Liver (tissue), 9 donors: ENCODE measurements around the gene CLEC20A. TPM values are rescaled to one million over a fixed set of nuclear protein-coding genes. Genes with fewer than 3 reads are reported as not detected.

ENCODE experiments used
- DNase-seq: peaks from one replicate; pipeline ENCODE4 v3.0.0-alpha.2; 2017; ENCODE audit warnings: low spot score
- H3K27ac ChIP-seq, 2 donors: one replicate each; pipeline ENCODE4 v1.7.0; 2013; ENCODE audit warnings: inconsistent platforms in 2 of 2, low read length in 2 of 2, control low read depth in 1 of 2, low read depth in 1 of 2, mild to moderate bottlenecking in 1 of 2
- H3K27me3 ChIP-seq, 4 donors: one replicate each; pipeline versions ENCODE4 v1.6.1 to v1.7.0; 2013; ENCODE audit warnings: low read length in 3 of 4, inconsistent platforms in 1 of 4, mild to moderate bottlenecking in 1 of 4, moderate library complexity in 1 of 4; ENCODE audit not compliant: control insufficient read depth in 4 of 4, insufficient read depth in 4 of 4
- H3K36me3 ChIP-seq, 4 donors: one replicate each; pipeline versions ENCODE4 v1.6.1 to v1.7.0; 2013; ENCODE audit warnings: low read length in 3 of 4, mild to moderate bottlenecking in 3 of 4, low read depth in 1 of 4, moderate library complexity in 1 of 4; ENCODE audit not compliant: control insufficient read depth in 4 of 4, insufficient read depth in 3 of 4
- H3K4me1 ChIP-seq, 4 donors: one replicate each; pipeline versions ENCODE4 v1.6.1 to v1.7.0; 2013; ENCODE audit warnings: low read length in 3 of 4, mild to moderate bottlenecking in 3 of 4, moderate library complexity in 1 of 4; ENCODE audit not compliant: control insufficient read depth in 4 of 4, insufficient read depth in 4 of 4
- H3K4me3 ChIP-seq, 3 donors: one replicate each; pipeline versions ENCODE4 v1.6.1 to v1.7.0; 2013; ENCODE audit warnings: low read length in 3 of 3, control low read depth in 1 of 3, low read depth in 1 of 3, mild to moderate bottlenecking in 1 of 3
- H3K9ac ChIP-seq, 2 donors: one replicate each; pipeline ENCODE4 v1.7.0; 2013; ENCODE audit warnings: low read length in 2 of 2, mild to moderate bottlenecking in 2 of 2, moderate library complexity in 2 of 2, control low read depth in 1 of 2, low read depth in 1 of 2
- H3K9me3 ChIP-seq, 4 donors: one replicate each; pipeline versions ENCODE4 v1.6.1 to v1.7.0; 2013; ENCODE audit warnings: low read length in 3 of 4; ENCODE audit not compliant: control insufficient read depth in 4 of 4
- EGR1 ChIP-seq, 2 donors: IDR thresholded peaks; 2 replicates each; pipeline ENCODE4 v1.6.1; 2016 to 2018; ENCODE audit warnings: antibody characterized with exemption in 2 of 2, low read depth in 2 of 2
- FOXA1 ChIP-seq: IDR thresholded peaks from 2 replicates; pipeline ENCODE4 v1.6.1; 2016; ENCODE audit warnings: antibody characterized with exemption
- FOXA2 ChIP-seq: IDR thresholded peaks from 2 replicates; pipeline ENCODE4 v1.6.1; 2016; ENCODE audit warnings: antibody characterized with exemption
- GABPA ChIP-seq, 2 donors: IDR thresholded peaks in 1 of 2; conservative IDR thresholded peaks in 1 of 2; 2 replicates each; pipeline ENCODE4 v1.6.1; 2016; ENCODE audit warnings: antibody characterized with exemption in 2 of 2, mild to moderate bottlenecking in 1 of 2, moderate library complexity in 1 of 2
- HNF4A ChIP-seq, 2 donors: conservative IDR thresholded peaks; 2 replicates each; pipeline ENCODE4 v1.6.1; 2016; ENCODE audit warnings: antibody characterized with exemption in 2 of 2, mild to moderate bottlenecking in 2 of 2
- HNF4G ChIP-seq: IDR thresholded peaks from 2 replicates; pipeline ENCODE4 v1.6.1; 2016; ENCODE audit warnings: antibody characterized with exemption
- JUND ChIP-seq, 2 donors: IDR thresholded peaks; 2 replicates each; pipeline ENCODE4 v1.6.1; 2016; ENCODE audit warnings: antibody characterized with exemption in 2 of 2
- NR2F2 ChIP-seq: IDR thresholded peaks from 2 replicates; pipeline ENCODE4 v1.6.1; 2016; ENCODE audit warnings: antibody characterized with exemption
- RAD21 ChIP-seq, 2 donors: IDR thresholded peaks; 2 replicates each; pipeline ENCODE4 v1.6.1; 2016; ENCODE audit warnings: antibody characterized with exemption in 2 of 2, mild to moderate bottlenecking in 2 of 2
- SP1 ChIP-seq: IDR thresholded peaks from 2 replicates; pipeline ENCODE4 v1.6.1; 2018; ENCODE audit warnings: antibody characterized with exemption, mild to moderate bottlenecking
- TAF1 ChIP-seq: conservative IDR thresholded peaks from 2 replicates; pipeline ENCODE4 v1.6.1; 2016; ENCODE audit warnings: antibody characterized with exemption, mild to moderate bottlenecking
- YY1 ChIP-seq: IDR thresholded peaks from 2 replicates; pipeline ENCODE4 v1.6.1; 2016; ENCODE audit warnings: antibody characterized with exemption, mild to moderate bottlenecking
- WGBS: extraction: QIAGEN DNeasy Blood & Tissue Kit; methylation state at CpG from one replicate; pipeline ENCODE4 v1.1.7; 2013; 5-methylcytosine and 5-hydroxymethylcytosine counted together
- polyA plus RNA-seq, 2 donors: library from polyadenylated mRNA; stranded (reverse) in 1 of 2; unstranded in 1 of 2; fragments of 200-250 nt in 1 of 2; fragments of >200 nt in 1 of 2; fragmentation: Nextera tagmentation in 1 of 2; extraction: Ambion mirVana in 1 of 2; gene quantifications; one replicate each; pipeline versions ENCODE4 v1.2.1 to v1.2.3, GENCODE V29; 2013 to 2015
- total RNA-seq, 2 donors: library from RNA; depleted of rRNA; stranded (reverse); fragments of >200 nt; gene quantifications; one replicate each; pipeline ENCODE4 v1.2.3, GENCODE V29; 2014
- TF ChIP-seq, protein P1 (sequence below): IDR thresholded peaks from 2 replicates; pipeline ENCODE4 v1.6.1; 2016; ENCODE audit warnings: antibody characterized with exemption
- TF ChIP-seq, protein P2 (sequence below): IDR thresholded peaks from 2 replicates; pipeline ENCODE4 v1.6.1; 2016; ENCODE audit warnings: antibody characterized with exemption, mild to moderate bottlenecking
- TF ChIP-seq, protein P3 (sequence below): IDR thresholded peaks from 2 replicates; pipeline ENCODE4 v1.6.1; 2016; ENCODE audit warnings: antibody characterized with exemption
- TF ChIP-seq, protein P4 (sequence below): fragments of 150-350 bp; IDR thresholded peaks from 2 replicates; pipeline ENCODE4 v1.5.1; 2017; ENCODE audit warnings: improper control_type of control experiment, low read depth, low read length; ENCODE audit not compliant: missing input control
- donor health status: healthy.
- donor health status: healthy.
- donor health status: healthy.
- donor health status: healthy.
- donor health status: healthy.

The CLEC20A gene
- total RNA-seq: under 1 TPM in 1 of 2 donors, not detected in 1; 0.33 TPM
- not detected for polyA plus RNA-seq

DNA sequence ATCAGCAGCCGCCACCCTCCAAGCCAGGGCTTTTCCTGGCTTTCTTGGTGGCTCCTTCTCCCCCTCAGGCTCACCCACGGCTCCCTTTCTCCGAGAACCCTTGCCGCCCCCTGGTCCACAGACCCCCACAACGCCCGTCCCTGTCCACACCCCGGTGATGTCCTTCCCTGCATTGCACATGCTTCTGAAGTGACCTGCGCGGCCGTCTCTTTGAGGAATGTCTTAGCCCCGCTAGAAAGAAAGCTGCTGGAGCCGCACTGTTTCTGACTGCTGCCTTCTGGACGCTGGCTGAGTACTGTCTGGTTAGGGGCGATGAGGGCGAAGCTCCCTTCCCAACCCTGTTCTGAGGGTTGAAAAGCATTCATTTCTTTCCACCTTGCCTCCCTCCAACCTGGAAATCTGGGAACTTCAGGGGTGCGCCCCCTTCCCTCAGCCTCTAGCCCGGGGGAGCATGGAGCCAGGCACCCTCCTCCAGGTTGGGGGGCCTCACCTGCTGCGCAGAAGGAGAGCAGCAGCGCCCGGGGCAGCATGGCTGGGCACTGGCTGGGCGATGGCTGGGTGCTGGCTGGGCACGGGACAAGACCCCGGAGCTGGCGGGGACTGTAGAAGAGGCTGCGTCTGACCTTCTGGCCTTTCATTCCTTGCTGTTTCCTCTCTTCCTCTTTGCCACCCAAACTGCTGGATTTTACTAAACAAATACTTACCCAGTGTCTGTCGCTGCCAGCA lies at the start of gene CLEC20A:
CLEC20A (minus strand) TSS at position 555 of the 726 bp plus-strand sequence; CDS start at position 530, 25 bp downstream.
- DNase-seq: no peak
- H3K9me3 ChIP-seq: no peaks in the 10 kb centered on the region
- 95% methylated on average over 26 of the region's 26 CpGs for WGBS
- H3K4me3 ChIP-seq: no peak within 1 kb of the TSS
- TF ChIP-seq SP1 (no peak), RAD21 (IDR thresholded peaks at IDR 0.05) (no peak), FOXA1 (no peak), FOXA2 (no peak), JUND (IDR thresholded peaks at IDR 0.05) (no peak)
- TF ChIP-seq, protein P1, sequence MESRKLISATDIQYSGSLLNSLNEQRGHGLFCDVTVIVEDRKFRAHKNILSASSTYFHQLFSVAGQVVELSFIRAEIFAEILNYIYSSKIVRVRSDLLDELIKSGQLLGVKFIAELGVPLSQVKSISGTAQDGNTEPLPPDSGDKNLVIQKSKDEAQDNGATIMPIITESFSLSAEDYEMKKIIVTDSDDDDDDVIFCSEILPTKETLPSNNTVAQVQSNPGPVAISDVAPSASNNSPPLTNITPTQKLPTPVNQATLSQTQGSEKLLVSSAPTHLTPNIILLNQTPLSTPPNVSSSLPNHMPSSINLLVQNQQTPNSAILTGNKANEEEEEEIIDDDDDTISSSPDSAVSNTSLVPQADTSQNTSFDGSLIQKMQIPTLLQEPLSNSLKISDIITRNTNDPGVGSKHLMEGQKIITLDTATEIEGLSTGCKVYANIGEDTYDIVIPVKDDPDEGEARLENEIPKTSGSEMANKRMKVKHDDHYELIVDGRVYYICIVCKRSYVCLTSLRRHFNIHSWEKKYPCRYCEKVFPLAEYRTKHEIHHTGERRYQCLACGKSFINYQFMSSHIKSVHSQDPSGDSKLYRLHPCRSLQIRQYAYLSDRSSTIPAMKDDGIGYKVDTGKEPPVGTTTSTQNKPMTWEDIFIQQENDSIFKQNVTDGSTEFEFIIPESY: no peak
- TF ChIP-seq, protein P2, sequence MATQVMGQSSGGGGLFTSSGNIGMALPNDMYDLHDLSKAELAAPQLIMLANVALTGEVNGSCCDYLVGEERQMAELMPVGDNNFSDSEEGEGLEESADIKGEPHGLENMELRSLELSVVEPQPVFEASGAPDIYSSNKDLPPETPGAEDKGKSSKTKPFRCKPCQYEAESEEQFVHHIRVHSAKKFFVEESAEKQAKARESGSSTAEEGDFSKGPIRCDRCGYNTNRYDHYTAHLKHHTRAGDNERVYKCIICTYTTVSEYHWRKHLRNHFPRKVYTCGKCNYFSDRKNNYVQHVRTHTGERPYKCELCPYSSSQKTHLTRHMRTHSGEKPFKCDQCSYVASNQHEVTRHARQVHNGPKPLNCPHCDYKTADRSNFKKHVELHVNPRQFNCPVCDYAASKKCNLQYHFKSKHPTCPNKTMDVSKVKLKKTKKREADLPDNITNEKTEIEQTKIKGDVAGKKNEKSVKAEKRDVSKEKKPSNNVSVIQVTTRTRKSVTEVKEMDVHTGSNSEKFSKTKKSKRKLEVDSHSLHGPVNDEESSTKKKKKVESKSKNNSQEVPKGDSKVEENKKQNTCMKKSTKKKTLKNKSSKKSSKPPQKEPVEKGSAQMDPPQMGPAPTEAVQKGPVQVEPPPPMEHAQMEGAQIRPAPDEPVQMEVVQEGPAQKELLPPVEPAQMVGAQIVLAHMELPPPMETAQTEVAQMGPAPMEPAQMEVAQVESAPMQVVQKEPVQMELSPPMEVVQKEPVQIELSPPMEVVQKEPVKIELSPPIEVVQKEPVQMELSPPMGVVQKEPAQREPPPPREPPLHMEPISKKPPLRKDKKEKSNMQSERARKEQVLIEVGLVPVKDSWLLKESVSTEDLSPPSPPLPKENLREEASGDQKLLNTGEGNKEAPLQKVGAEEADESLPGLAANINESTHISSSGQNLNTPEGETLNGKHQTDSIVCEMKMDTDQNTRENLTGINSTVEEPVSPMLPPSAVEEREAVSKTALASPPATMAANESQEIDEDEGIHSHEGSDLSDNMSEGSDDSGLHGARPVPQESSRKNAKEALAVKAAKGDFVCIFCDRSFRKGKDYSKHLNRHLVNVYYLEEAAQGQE: no peak
- TF ChIP-seq, protein P3, sequence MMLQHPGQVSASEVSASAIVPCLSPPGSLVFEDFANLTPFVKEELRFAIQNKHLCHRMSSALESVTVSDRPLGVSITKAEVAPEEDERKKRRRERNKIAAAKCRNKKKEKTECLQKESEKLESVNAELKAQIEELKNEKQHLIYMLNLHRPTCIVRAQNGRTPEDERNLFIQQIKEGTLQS: no peak
- H3K27me3 ChIP-seq: no peaks in the 10 kb centered on the region
- no peak within 1 kb of the TSS for H3K9ac ChIP-seq
- no peaks in the 10 kb centered on the region for H3K36me3 ChIP-seq
- H3K4me1 ChIP-seq: no peaks in the 10 kb centered on the region
- H3K27ac ChIP-seq: no peak within 1 kb of the TSS

DNA sequence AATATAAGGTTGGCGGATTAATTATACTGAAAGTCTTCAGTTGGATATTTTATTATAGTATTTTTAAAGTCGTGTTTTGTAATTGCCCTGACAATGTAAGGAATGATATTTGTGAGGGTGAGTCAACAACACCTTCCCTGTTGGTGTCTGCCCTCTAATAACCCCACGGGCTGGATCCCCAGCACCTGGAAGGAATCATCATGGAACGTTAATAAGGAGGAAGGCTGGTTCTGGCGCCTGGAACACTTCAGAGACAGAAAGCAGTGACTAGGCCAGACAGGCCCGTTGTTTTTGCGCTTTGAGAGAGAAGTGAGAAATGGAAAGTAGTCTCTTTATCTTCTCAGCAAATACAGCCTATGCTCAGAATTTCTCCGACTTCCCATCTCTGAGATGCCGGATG lies 47.8 kb upstream of the CLEC20A start:
- Histone ChIP-seq H3K4me1 (peaks cover 2 to 31% (median 10%) of the 10 kb centered on the region in 4 donors), H3K4me3 (no peak overlapping the region), H3K9me3 (no peaks in the 10 kb centered on the region), H3K9ac (no peak overlapping the region), H3K36me3 (peaks cover 0 to 8% (median 1%) of the 10 kb centered on the region in 4 donors), H3K27me3 (no peaks in the 10 kb centered on the region), H3K27ac (no peak overlapping the region)
- no peak for DNase-seq
- 81% methylated on average over 9 of the region's 9 CpGs for WGBS
- TF ChIP-seq YY1 (no peak), FOXA1 (no peak), RAD21 (IDR thresholded peaks at IDR 0.05) (no peak), TAF1 (no peak), EGR1 (IDR thresholded peaks at IDR 0.05; ENCODE audit: low read depth in 2 of 2) (no peak), GABPA (IDR thresholded peaks at IDR 0.05 in 1 of 2, conservative IDR thresholded peaks at IDR 0.05 in 1 of 2) (no peak), JUND (IDR thresholded peaks at IDR 0.05) (no peak), NR2F2 (no peak), HNF4G (no peak), SP1 (no peak), HNF4A (conservative IDR thresholded peaks at IDR 0.05) (no peak)
- TF ChIP-seq, protein P1: no peak
- TF ChIP-seq, protein P3: no peak
- TF ChIP-seq, protein P4, sequence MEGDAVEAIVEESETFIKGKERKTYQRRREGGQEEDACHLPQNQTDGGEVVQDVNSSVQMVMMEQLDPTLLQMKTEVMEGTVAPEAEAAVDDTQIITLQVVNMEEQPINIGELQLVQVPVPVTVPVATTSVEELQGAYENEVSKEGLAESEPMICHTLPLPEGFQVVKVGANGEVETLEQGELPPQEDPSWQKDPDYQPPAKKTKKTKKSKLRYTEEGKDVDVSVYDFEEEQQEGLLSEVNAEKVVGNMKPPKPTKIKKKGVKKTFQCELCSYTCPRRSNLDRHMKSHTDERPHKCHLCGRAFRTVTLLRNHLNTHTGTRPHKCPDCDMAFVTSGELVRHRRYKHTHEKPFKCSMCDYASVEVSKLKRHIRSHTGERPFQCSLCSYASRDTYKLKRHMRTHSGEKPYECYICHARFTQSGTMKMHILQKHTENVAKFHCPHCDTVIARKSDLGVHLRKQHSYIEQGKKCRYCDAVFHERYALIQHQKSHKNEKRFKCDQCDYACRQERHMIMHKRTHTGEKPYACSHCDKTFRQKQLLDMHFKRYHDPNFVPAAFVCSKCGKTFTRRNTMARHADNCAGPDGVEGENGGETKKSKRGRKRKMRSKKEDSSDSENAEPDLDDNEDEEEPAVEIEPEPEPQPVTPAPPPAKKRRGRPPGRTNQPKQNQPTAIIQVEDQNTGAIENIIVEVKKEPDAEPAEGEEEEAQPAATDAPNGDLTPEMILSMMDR: no peak
- TF ChIP-seq, protein P2: no peak
